HG02678 (cell line): ENCODE results near the gene FAM53A.
"Not testable (repeated sequence)": the region's sequence is repeated elsewhere in the genome, so short reads cannot be mapped to it uniquely, and the experiment has no call there.

Source experiments
- ATAC-seq: cut with Tn5 transposase; IDR thresholded peaks from one replicate; pipeline ENCODE4 v1.9.1; 2021; ENCODE audit warnings: mild to moderate bottlenecking, moderate library complexity; ENCODE audit not compliant: unreplicated experiment

Gene FAM53A

DNA sequence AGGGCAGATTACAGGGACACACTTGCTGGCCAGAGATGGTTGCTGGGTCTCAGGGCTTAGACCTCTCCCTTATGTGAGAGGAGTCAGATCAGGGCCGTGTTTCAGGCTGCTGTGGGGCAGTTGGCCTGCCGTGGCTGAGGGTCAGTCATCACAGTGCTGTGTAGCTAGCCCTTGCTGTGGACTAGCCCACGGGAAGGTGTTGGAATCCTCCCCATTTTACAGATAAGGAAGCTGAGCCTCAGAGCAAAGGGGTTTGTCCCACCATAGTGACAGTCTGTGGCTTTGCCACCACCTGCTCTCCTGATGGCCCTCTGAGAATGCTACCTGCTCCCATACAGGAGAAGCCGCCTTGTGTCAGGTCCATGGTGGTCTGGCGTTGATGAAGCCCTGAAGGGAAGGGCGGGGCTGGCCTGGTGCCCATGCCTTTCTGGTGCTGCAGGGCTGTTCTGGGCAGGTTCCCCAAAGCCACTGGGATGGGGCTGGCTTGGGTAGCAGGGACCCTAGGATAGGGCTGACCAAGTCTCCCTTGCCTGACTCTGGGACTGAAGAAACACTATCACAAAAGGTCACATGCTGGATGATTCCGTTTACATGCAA lies 2.4 kb upstream of the FAM53A start:
- no peak for ATAC-seq

DNA sequence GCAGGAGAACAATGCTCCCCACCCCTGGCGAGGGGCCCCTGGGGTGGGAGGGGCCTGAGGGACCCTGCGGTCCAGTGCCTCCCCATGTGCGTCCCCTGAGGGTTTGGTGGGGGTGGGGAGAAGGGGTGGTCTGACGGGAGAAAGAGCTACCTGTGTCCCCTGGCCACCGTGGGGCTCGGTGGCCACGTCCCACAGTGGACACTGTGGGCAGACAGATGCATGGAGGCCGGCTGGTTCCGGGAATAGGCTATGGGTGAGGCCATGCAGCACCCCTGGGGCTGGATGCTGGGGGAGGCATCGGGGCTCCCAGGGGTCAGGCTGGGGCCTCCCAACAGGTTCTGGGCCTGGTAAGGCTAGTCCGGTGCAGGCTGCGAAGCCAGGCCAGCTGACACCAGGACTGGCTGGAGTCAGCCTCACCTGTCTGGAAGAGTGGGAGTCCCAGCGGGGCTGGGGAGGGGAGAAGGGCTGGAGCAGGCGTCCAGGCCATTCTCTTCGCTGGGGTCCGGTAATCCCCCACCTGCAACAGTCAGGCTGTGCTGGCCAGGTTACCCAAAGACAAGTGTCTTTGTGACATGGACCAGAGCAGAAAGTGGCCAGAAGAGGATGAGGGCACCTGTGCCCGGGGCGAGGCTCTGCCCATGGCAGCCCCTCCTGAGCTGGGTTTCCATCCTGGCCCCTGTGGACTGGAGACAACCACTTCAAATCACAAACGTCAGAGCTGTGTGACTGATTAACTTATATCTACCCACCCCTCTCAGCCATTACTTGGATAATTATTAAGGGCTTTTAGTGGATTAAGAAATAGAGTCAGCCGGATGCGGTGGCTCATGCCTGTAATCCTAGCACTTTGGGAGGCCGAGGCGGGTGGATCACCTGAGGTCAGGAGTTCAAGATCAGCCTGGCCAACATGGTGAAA lies 1.4 kb upstream of the FAM53A start:
- ATAC-seq: no peak

DNA sequence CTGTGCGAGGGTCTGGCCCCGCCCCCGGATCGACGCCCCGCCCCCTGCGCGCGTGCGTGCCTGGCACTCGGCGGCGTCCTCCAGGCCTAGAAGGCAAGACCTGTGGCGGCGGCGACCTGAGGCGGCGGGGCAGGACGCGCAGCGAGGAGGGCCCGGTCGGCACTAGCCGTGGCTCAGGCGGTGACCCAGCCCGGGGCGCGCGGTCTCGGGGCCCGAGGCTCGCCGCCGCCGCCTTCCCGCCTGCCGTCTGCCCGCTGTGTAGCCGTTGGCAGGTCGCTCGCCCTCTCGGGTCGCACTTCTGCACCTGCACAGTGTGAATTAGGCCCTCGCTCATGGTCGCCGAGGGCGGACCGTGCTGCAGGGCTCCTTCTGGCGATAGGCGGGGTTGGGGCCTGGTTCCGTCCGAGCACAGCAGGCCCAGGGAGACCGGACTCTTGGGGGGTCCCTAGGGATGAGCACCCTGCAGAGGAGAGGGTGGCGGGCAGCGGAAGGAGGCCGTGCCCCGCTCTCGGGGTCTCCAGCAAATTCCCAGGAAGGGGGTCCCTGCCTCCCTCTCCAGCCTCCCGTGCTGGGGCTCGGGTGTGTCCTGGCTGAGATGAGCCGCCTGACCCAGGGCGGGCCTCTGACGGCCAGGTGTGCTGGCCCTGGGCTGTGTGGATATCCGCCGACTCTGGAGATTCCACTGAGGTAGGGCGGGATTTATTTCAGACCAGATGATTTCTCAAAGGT lies 557 bp upstream of the FAM53A start:
- ATAC-seq: no peak

DNA sequence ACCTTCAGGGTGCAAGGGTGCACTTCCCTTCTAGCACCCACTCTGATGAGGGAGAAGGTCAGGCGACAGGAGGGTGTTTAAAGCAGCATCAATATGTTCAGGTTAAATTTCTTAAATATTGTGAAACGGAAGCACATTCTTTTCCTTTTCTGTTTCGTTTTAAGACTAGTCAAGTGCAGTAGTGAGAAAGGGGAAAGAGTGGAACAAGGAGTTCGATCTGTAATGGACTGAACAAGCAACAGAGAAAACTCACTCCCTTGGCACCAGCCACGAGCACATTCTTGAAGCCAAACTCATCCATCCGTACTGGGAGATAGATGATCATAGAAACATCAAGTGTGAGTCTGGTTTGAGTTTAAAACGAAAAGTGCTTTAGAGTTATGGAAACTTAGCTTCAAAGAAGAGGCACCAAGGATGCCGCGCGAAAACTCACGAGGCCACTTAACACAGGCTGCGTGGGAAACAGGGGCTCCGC lies 815 bp downstream of the FAM53A start:
- ATAC-seq: no peak

DNA sequence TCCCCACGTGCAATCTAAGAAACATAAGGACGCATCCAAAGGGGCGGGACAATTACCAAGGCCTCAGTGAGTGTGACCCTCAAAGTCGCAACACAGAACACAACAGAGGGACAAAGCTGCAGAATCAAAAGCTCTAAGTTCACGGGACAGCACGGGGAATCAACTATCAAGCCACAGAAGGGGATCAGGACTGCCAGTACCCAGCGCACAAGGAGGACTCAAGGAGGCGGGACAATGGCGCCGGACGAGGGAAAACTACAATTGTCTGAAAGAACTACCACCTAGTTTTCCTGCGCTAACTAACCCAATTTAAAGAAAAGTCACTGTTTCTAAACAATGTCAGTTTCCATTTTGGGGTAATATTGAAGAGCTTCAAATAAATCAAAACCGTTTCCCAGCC lies 1.3 kb downstream of the FAM53A start:
- no peak for ATAC-seq

DNA sequence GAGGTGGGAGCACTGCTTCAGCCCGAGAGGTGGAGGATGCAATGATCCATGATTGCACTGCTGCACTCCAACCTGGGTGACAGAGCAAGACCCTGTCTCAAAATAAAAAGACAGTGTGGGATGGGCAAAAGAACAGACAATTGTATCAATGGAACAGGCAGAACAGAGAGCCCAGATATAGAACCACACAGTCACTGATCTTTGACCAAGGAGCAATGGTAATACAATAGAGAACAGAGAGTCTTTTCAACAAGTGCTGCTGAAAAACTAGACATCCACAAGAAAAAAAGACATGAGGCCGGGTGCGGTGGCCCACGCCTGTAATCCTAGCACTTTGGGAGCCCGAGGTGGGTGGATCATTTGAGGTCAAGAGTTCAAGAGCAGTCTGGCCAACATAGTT lies 5.9 kb downstream of the FAM53A start:
- ATAC-seq: no peak

DNA sequence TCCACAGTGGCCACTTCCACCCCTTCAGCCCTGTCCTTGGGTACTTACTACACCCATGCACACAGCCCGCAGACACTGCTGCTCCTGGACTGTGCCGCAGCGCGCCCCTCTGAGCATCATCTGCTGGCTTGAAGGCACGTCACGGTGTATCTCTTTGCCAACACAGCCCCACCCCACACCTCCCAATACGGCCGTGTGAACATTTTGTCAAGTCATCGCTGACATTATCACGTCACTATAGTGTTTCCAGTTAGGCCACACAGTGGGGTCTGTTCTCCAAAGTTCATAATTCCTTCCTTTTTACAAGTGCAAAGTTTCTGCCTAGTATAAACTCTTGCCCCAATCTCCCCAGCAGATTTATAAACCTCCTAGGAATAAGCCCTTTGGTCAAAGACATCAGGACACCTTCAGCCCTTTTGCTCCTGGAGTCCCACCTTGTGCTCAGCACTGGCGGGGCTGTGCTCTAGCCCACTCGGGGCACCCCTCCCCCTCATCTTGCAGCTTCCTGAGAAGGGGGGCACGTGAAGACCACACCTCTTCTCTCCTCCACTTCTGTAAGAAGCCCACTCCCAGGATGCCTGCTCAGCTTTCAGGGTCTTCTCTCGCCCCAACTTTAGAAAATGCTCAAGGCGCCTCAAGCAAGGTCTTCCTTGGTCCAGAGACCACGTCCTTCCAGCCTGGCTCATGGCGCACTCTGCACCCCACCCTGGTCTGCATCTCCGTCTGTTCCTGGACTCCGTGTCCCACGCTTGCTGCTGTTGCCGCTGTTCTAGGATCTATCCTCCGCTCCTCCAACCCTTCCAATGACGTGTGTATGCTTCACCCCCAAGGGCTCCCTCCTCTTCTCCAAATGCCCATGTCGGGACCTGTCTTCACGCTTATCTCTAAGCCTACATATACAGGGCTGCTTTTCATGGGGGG lies 7.2 kb downstream of the FAM53A start:
- ATAC-seq: no peak

DNA sequence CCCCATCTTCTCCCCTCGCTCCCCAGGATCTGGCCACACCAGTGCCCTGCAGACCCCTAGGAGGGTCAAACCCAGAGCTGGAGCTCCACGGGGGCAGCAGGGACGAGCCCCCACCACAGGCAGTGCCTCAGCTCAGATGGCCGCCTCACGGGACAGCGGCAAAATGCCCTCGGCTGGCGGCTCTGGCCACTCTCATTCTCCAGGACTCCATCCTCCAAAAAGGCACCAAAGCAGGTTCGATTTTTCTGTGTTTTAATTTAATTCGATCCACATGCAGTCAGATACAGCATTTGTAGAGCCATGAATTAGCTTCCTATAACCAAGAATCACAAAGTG lies 8.3 kb downstream of the FAM53A start:
- no peak for ATAC-seq

DNA sequence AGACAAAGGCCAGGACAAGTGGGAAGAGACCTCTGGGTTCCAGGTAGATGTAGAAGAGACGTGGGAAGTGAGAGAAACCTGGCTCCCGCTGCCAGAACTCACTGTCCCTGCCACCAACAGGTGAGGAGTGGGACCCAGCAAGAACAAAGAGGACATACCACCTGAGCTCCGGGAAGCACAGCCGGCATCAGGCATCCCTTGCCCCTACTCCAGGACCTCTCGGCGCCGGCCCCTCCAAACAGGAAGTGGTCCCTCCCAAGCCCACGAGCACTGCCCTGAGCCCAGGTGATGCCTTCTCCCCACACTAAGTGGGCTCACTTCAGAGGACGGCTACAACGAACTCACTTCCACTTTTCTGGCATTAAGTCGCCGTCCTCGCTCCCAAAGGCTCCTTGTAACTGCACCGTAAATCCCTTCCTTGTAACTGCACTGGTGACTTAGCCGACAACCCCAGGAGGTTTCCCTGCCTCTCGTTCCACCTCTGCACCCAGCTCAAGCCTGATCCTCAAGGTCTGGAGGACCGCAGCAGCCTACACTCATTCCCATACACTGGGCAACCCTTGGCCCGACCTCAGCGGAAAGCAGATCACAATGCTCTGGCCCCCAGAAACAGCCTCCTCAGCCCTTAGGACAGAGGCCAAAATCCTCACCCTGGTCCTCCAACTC lies 8.8 kb downstream of the FAM53A start:
- ATAC-seq: no peak

DNA sequence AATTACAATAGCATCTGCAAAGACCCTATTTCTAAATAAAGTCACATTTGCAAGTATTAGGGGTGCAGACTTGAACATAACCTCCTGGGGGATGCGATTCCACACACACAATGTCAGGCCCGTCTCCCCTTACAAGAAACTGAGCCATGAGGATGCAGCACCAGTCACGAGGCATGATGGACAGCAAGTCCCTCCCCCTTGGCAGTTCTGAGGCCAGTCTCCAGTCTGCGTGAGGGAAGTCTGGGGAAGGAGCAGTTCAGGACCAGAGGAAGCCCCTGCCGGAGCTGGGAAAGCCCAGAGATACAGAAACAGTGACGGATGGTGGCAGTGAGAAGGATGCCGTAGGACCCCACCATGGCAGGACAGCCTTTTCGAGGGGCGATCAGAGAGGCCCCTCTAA lies 9.4 kb downstream of the FAM53A start:
- no peak for ATAC-seq

DNA sequence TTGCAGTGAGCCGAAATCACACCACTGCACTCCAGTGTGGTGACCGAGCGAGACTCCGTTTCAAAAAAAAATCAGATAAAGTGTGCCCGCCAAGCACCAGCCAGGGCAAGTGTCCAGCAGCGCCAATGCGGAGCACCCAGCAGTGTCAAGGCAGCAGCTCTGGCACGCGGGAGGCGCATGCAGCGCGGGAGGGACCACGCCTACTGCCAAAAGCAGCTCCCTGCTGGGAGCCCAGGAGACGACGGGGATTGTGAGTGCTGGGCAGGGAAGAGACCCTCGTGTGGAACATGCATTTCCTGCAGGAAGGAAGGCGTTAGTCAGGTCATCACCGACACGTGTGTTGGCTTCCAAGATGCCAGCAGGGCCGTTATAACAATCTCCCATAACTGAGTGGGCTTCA lies 10.4 kb downstream of the FAM53A start:
- no peak for ATAC-seq

DNA sequence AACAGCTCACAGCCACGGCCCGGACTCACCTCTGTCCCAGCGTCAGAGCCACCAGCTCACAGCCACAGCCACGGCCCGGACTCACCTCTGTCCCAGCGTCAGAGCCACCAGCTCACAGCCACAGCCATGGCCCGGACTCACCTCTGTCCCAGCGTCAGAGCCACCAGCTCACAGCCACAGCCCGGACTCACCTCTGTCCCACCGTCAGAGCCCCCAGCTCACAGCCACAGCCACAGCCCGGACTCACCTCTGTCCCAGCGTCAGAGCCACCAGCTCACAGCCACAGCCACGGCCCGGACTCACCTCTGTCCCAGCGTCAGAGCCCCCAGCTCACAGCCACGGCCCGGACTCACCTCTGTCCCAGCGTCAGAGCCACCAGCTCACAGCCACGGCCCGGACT lies 13.1 kb downstream of the FAM53A start:
- not testable (repeated sequence) for ATAC-seq

DNA sequence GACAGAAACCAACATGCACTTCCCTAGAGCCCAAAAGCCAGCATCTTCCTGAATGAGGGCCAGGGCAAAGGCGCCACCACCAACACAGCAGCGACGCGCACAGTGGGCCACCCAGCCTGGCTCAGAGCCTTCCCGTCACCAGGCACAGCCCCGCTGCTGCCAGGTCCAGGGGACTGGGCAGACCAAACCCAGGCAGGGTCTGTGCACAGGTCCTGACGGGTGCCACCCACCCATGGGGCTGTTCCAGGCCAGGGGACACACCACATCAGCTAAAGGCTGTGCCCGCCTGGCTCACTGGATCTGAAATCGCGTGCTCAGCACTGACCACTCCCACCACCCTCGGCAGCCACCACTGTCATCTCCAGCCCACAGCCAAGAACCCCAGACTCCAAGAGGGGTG lies 13.8 kb downstream of the FAM53A start:
- no peak for ATAC-seq

DNA sequence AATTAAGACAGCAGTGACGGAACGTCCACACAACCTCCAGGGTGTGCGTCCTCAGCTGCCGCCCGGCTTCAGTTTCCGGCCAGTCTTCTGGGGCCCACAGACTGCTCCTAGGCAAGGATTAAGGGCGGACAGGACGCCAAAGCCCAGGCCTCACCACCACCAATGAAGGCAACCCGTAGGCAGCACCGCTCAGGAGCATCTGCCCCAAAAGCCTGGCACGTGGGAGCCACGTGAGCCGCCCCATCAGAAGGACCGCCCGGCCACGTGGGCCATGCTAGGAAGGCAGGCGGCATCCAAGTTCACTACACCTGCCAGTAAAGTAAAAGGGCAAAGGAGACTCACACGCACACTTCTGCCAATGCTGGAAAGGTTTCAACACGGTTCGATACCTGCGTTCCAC lies 14.3 kb downstream of the FAM53A start:
- no peak for ATAC-seq

DNA sequence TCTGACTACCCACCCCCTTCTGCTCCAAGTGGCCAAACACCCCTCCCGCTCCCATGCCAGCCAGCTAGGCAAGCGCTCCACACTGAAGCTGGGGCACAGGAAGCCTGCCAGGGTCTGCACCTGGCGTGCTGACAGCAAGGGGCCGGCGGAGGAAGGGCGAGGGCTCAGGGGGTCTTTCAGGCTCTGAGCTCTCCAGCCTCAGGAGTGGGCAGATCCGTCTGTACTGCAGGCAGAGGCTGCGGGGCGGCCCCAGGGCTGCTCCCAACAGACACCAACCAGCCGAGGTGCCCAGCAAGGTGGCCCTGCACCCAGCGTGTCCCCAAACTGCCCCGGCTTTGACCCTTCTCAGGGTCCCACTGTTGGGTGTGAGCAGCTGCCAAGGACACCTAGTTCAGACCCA lies 14.8 kb downstream of the FAM53A start:
- ATAC-seq: no peak

DNA sequence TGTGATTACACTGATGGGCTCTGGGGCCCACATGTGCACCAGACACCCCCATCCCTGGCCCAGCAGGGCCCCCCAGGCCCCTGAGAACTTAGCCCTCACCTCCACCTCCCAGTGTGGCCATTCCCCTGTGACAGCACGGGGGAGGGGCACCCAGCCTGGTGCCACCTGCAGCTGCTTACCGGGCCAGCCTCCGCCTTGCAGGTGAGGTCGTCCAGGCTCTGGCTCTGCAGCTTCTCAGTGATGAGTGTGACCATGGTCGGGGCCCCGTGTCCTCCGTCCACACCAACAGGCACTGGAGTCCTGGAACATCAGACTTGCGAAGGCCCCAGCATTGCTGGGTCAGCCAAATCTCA lies 15.6 kb downstream of the FAM53A start:
- no peak for ATAC-seq

DNA sequence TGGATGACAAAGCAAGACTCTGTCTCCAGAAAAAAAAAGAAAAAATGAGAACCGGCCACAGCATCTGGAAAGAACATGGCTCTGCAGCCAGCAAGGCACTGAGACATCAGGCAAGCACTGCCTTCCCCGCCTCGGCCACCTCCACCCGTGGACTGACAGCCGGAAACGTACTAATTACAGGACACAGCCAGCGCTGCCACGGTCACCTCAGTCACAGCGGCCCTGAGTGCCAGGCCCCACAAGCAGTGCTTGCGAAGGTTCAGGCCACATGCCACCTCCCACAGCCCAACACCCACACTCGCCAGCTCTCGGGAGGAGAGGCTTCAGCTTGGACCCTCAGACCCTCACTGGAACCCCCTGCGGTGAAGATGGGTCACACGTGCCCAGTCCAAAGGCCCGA lies 16.8 kb downstream of the FAM53A start:
- no peak for ATAC-seq

DNA sequence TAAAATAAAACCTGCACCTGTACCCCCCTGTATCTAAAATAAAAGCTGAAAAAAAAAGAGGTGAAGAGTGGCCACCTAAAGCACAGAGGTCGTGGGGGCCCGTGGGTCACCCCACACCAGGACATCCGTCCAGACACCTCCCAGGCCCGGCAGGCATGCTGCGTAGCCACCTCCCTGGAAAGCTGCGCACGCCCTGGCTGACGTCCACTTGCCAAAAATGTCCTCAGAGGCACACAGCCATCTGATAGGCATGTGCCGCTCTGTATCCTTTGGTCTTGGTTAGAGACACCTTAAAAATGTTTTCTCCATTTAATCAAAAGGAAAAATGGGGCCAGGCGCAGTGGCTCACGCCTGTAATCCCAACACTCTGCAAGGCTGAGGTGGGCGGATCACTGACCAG lies 17.7 kb downstream of the FAM53A start:
- no peak for ATAC-seq

DNA sequence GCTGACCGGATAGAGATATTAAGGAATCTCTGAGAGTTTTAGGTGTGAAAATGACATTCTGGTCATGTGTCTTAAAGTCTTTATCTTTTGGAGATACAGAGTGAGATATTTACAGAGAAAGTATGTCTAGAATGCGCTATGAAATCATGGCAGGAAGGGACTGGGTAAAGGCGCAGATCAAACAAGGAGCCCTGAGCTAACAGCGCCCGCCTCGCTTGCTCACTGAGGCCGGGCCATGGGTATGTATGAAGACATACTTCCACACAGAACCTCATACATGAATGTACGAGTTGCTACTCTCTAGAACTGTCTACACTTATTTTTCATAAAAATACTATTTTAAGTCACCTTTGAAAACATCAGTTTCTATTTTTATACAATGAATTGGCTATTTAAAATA lies 20.0 kb downstream of the FAM53A start:
- ATAC-seq: no peak

DNA sequence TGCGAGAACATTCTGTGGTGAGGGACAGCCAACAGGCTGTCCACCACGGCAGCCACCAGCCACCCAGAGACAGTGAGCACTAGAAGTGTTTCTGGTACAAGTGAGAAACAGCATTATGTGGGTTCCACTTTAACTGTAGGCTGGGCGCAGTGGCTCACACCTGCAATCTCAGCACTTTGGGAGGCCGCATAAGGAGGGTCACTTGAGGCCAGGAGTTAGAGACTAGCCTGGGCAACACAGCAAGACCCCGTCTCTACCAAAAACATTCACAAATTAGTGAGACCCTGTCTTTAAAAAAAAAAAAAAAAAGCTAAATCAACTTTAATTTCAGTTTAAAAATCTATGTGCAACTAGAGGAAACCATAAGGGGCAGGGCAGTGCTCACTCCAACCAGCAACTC lies 20.6 kb downstream of the FAM53A start:
- ATAC-seq: no peak
